KMS-11 (cell line): ENCODE data around the gene ZBED1.

Experiments used
- H2AFZ ChIP-seq: fragments of 200-600 bp; sonication (generic); 2 replicates; pipeline ENCODE4 v1.6.1; 2016; ENCODE audit warnings: antibody characterized with exemption, mixed run types, low read depth
- H3K27ac ChIP-seq: fragments of 200-600 bp; sonication (generic); 2 replicates; pipeline ENCODE4 v1.6.1; 2016; ENCODE audit warnings: mild to moderate bottlenecking, mixed run types
- H3K27me3 ChIP-seq: fragments of 200-600 bp; sonication (generic); 2 replicates; pipeline ENCODE4 v1.6.1; 2017; ENCODE audit warnings: mild to moderate bottlenecking, low read depth, mixed run types, moderate library complexity; ENCODE audit not compliant: insufficient read depth
- H3K36me3 ChIP-seq: fragments of 200-600 bp; sonication (generic); 2 replicates; pipeline ENCODE4 v1.6.1; 2017; ENCODE audit warnings: mild to moderate bottlenecking, mixed run types; ENCODE audit not compliant: insufficient read depth
- H3K4me1 ChIP-seq: fragments of 200-600 bp; sonication (generic); 2 replicates; pipeline ENCODE4 v1.6.1; 2016; ENCODE audit warnings: mild to moderate bottlenecking, low read depth, mixed run types; ENCODE audit not compliant: poor library complexity, severe bottlenecking
- H3K4me2 ChIP-seq: fragments of 200-600 bp; sonication (generic); 2 replicates; pipeline ENCODE4 v1.7.0; 2016; ENCODE audit warnings: mild to moderate bottlenecking, mixed run types
- H3K4me3 ChIP-seq: fragments of 200-600 bp; sonication (generic); IDR thresholded peaks from 2 replicates; pipeline ENCODE4 v1.6.1; 2017; ENCODE audit warnings: low read depth, low read length, mixed read lengths; ENCODE audit not compliant: insufficient read depth
- H3K79me2 ChIP-seq: fragments of 200-600 bp; sonication (generic); 2 replicates; pipeline ENCODE4 v1.6.1; 2016; ENCODE audit warnings: low read depth, mixed run types; ENCODE audit not compliant: insufficient read depth
- H3K9ac ChIP-seq: fragments of 200-600 bp; sonication (generic); 2 replicates; pipeline ENCODE4 v1.6.1; 2016; ENCODE audit warnings: mild to moderate bottlenecking, mixed run types
- H4K20me1 ChIP-seq: fragments of 200-600 bp; sonication (generic); 2 replicates; pipeline ENCODE4 v1.6.1; 2016; ENCODE audit warnings: mild to moderate bottlenecking, mixed run types; ENCODE audit not compliant: insufficient read depth
- TF ChIP-seq, protein P1 (sequence below): fragments of 200-600 bp; sonication (generic); conservative IDR thresholded peaks from 2 replicates; pipeline ENCODE4 v1.6.1; 2017; ENCODE audit warnings: low read depth, mild to moderate bottlenecking, antibody characterized with exemption, low read length, moderate library complexity, mixed read lengths

Gene ZBED1

DNA sequence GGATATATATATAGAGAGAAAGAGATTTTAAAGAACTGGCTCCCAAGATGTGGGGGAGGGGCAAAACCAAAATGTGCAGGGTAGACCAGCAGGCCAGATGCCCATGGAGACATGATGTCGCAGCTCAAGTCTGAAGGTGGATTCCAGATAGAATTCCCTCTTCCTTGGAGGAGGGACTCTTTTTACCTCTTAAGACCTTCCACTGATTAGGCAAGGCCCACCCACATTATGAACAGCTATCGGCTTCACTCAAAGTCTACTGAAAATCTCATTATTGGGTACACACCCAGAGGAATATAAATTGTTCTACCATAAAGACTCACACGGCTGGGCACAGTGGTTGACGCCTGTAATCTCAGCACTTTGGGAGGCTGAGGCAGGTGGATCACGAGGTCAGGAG is 59.3 kb downstream of the ZBED1 start:
- no peaks in the 10 kb centered on the region for H3K79me2 ChIP-seq
- no peak overlapping the region for H3K9ac ChIP-seq
- no peaks in the 10 kb centered on the region for H3K4me1 ChIP-seq
- no peaks in the 10 kb centered on the region for H3K27me3 ChIP-seq
- H3K4me3 ChIP-seq: no peak overlapping the region
- TF ChIP-seq, protein P1, sequence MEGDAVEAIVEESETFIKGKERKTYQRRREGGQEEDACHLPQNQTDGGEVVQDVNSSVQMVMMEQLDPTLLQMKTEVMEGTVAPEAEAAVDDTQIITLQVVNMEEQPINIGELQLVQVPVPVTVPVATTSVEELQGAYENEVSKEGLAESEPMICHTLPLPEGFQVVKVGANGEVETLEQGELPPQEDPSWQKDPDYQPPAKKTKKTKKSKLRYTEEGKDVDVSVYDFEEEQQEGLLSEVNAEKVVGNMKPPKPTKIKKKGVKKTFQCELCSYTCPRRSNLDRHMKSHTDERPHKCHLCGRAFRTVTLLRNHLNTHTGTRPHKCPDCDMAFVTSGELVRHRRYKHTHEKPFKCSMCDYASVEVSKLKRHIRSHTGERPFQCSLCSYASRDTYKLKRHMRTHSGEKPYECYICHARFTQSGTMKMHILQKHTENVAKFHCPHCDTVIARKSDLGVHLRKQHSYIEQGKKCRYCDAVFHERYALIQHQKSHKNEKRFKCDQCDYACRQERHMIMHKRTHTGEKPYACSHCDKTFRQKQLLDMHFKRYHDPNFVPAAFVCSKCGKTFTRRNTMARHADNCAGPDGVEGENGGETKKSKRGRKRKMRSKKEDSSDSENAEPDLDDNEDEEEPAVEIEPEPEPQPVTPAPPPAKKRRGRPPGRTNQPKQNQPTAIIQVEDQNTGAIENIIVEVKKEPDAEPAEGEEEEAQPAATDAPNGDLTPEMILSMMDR: no peak
- no peak overlapping the region for H3K4me2 ChIP-seq
- no peaks in the 10 kb centered on the region for H3K36me3 ChIP-seq
- no peaks in the 10 kb centered on the region for H4K20me1 ChIP-seq
- H2AFZ ChIP-seq: no peak overlapping the region
- H3K27ac ChIP-seq: no peak overlapping the region

DNA sequence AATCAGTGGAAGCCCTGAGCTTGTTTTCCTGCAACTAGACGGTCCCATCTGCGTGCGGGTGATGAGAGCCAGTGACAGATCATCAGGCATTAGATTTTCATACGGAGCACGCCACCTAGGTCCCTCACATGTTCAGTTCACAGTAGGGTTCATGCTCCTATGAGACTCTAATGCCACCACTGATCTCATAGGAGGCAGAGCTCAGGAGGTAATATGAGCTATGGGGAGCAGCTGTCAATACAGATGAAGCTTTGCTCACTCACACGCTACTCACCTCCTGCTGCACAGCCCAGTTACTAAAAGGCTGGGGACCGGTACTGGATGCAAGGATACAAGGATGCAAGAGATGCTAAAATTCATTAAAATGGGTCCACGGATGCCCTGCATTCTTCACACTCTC is 61.2 kb downstream of the ZBED1 start:
- H2AFZ ChIP-seq: no peak overlapping the region
- no peaks in the 10 kb centered on the region for H3K4me1 ChIP-seq
- no peak overlapping the region for H3K4me3 ChIP-seq
- H3K27me3 ChIP-seq: no peaks in the 10 kb centered on the region
- TF ChIP-seq, protein P1: no peak
- no peaks in the 10 kb centered on the region for H3K79me2 ChIP-seq
- no peaks in the 10 kb centered on the region for H4K20me1 ChIP-seq
- H3K4me2 ChIP-seq: no peak overlapping the region
- no peak overlapping the region for H3K27ac ChIP-seq
- no peaks in the 10 kb centered on the region for H3K36me3 ChIP-seq
- H3K9ac ChIP-seq: no peak overlapping the region
